HG02678 (cell line): Measurements from ENCODE around the gene SCGB2A2.

Source experiments
- ATAC-seq: cut with Tn5 transposase; IDR thresholded peaks from one replicate; pipeline ENCODE4 v1.9.1; 2021; ENCODE audit warnings: mild to moderate bottlenecking, moderate library complexity; ENCODE audit not compliant: unreplicated experiment

SCGB2A2 gene

GRCh38 chr11:62269654-62270278, at the start of gene SCGB2A2:
Gene SCGB2A2 (plus strand): TSS chr11:62270158. CDS start chr11:62270217, 59 bp downstream.
- ATAC-seq = no peak

- no peak for ATAC-seq
Measured at GRCh38 chr11:62221498-62221897, 48.5 kb upstream of the SCGB2A2 start.

- no peak for ATAC-seq
Measured at GRCh38 chr11:62223095-62223494, 46.9 kb upstream of the SCGB2A2 start.

GRCh38 chr11:62233730-62234129, 36.2 kb upstream of the SCGB2A2 start:
- no peak for ATAC-seq

- ATAC-seq = no peak
Measured at GRCh38 chr11:62236187-62236586, 33.8 kb upstream of the SCGB2A2 start.

GRCh38 chr11:62237499-62237898, 32.5 kb upstream of the SCGB2A2 start:
- ATAC-seq = no peak

GRCh38 chr11:62238151-62238550, 31.8 kb upstream of the SCGB2A2 start:
- ATAC-seq = no peak

- no peak for ATAC-seq
Measured at GRCh38 chr11:62241095-62241494, 28.9 kb upstream of the SCGB2A2 start.

- no peak for ATAC-seq
Measured at GRCh38 chr11:62242021-62242420, 27.9 kb upstream of the SCGB2A2 start, which contains the start of gene SCGB1D2. Gene SCGB1D2 (plus strand): TSS chr11:62242239. CDS start chr11:62242308, 69 bp downstream.

GRCh38 chr11:62245271-62245753, 24.6 kb upstream of the SCGB2A2 start:
- no peak for ATAC-seq

- no peak for ATAC-seq
Measured at GRCh38 chr11:62251698-62252097, 18.3 kb upstream of the SCGB2A2 start.

GRCh38 chr11:62253999-62254542, 15.9 kb upstream of the SCGB2A2 start:
- ATAC-seq = no peak

GRCh38 chr11:62256281-62256680, 13.7 kb upstream of the SCGB2A2 start:
- no peak for ATAC-seq

GRCh38 chr11:62260261-62260953, 9.6 kb upstream of the SCGB2A2 start:
- ATAC-seq = no peak

- ATAC-seq = no peak
Measured at GRCh38 chr11:62264004-62264403, 6.0 kb upstream of the SCGB2A2 start.

GRCh38 chr11:62266558-62266957, 3.4 kb upstream of the SCGB2A2 start:
- ATAC-seq = no peak

GRCh38 chr11:62267050-62267449, 2.9 kb upstream of the SCGB2A2 start:
- ATAC-seq = no peak

GRCh38 chr11:62267576-62267975, 2.4 kb upstream of the SCGB2A2 start:
- no peak for ATAC-seq

- no peak for ATAC-seq
Measured at GRCh38 chr11:62273284-62273683, 3.3 kb downstream of the SCGB2A2 start.

- ATAC-seq = no peak
Measured at GRCh38 chr11:62273789-62274275, 3.9 kb downstream of the SCGB2A2 start.

- ATAC-seq = no peak
Measured at GRCh38 chr11:62280452-62280851, 10.5 kb downstream of the SCGB2A2 start.

GRCh38 chr11:62295504-62295903, 25.5 kb downstream of the SCGB2A2 start:
- no peak for ATAC-seq
